ENCODE results near the gene SPIN1.

Gene SPIN1

DNA sequence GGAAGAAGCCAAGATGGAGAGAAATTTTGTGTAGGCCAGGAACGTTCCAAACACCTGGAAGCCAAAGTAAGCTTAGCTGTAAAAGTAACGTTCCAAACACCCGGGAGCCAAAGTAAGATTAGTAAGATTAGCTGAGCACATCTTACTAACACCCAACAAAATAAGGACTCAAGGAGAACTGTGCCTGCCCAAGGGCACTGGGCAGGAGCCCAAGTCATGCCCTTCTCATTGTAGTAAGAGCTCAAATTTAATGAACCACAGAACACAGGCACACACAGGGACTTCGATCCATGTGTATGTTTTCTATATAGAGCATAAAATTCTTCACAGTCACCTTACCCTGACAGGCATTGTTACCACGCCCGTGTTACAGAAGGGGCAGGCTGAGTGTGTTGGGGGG lies 110.6 kb downstream of the SPIN1 start:
- no peaks in the 10 kb centered on the region for H3K36me3 ChIP-seq (ENCODE audit: insufficient read depth, insufficient read length, low read length)
- peaks cover 7% of the 10 kb centered on the region for H3K4me1 ChIP-seq (ENCODE audit: insufficient read depth, insufficient read length)
- H3K9me3 ChIP-seq (ENCODE audit: insufficient read depth, low read length): no peaks in the 10 kb centered on the region
- no peak overlapping the region for H3K9ac ChIP-seq (ENCODE audit: insufficient read length, low read depth)
- no peak overlapping the region for H3K4me3 ChIP-seq (ENCODE audit: insufficient read length, low read depth)
- H3K27me3 ChIP-seq (ENCODE audit: insufficient read depth, insufficient read length): no peaks in the 10 kb centered on the region
- TF ChIP-seq YY1 (IDR thresholded peaks at IDR 0.05; ENCODE audit: insufficient read depth, insufficient read length) (no peak), ZNF274 (IDR thresholded peaks at IDR 0.05; ENCODE audit: low read depth, low read length) (no peak), SUZ12 (IDR thresholded peaks at IDR 0.05; ENCODE audit: extremely low read depth, insufficient read depth, insufficient read length) (no peak)
- DNase-seq (ENCODE audit: low read depth, low spot score): no peak

- H3K4me3 ChIP-seq (ENCODE audit: insufficient read length, low read depth): no peak overlapping the region
- H3K9ac ChIP-seq (ENCODE audit: insufficient read length, low read depth): no peak overlapping the region
- no peaks in the 10 kb centered on the region for H3K27me3 ChIP-seq (ENCODE audit: insufficient read depth, insufficient read length)
- TF ChIP-seq ZNF274 (IDR thresholded peaks at IDR 0.05; ENCODE audit: low read depth, low read length) (no peak), YY1 (IDR thresholded peaks at IDR 0.05; ENCODE audit: insufficient read depth, insufficient read length) (no peak), SUZ12 (IDR thresholded peaks at IDR 0.05; ENCODE audit: extremely low read depth, insufficient read depth, insufficient read length) (no peak)
- no peak for DNase-seq (ENCODE audit: low read depth, low spot score)
- no peaks in the 10 kb centered on the region for H3K9me3 ChIP-seq (ENCODE audit: insufficient read depth, low read length)
- H3K4me1 ChIP-seq (ENCODE audit: insufficient read depth, insufficient read length): peaks cover 7% of the 10 kb centered on the region
- no peaks in the 10 kb centered on the region for H3K36me3 ChIP-seq (ENCODE audit: insufficient read depth, insufficient read length, low read length)
These were observed 112.8 kb downstream of the SPIN1 start for GRCh38 chr9:88501086-88501485.

GRCh38 chr9:88502552-88503034 lies 114.3 kb downstream of the SPIN1 start:
- DNase-seq (ENCODE audit: low read depth, low spot score): no peak

DNA sequence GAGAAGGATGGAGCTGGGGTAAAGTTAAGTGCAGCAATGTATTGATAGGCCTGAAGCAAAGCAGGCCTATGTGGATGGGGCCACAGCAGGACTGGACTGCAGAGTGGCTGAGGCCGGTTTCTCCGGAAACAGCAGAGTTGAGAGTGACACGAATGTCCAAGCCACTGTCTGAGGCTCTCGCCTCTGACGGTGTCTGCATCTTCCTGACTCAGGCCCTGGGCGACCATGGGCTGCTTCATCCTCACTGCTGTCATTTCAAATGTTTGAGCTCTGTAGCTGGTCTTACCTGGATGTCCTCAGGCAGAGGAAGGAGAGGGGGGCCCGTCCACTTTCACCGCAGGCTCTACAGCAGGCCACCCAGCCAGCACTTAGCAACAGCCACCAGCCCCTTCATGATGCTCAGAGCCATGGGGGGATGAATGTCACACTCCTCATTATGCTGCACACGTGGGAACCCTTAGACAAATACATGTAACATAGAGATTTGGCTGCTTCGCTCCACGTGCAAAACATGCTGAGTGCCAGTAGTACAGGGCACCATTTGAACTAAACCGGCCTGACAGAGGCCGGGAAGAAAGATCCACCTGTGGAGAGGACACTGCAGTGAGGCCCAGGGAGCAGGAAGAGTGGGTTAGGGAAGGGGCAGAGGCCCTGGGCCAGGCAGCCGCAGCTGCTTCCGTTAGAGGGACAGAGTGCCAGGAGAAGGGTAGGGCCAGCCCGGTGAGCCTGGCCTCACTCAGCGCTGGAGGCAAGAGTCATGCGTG lies 115.0 kb downstream of the SPIN1 start:
- TF ChIP-seq YY1 (IDR thresholded peaks at IDR 0.05; ENCODE audit: insufficient read depth, insufficient read length) (no peak), SUZ12 (IDR thresholded peaks at IDR 0.05; ENCODE audit: extremely low read depth, insufficient read depth, insufficient read length) (no peak), ZNF274 (IDR thresholded peaks at IDR 0.05; ENCODE audit: low read depth, low read length) (no peak)
- Histone ChIP-seq H3K9me3 (ENCODE audit: insufficient read depth, low read length) (0 out of 2 replicates have a peak, but pooled peaks cover under 1% of the 10 kb centered on the region), H3K9ac (ENCODE audit: insufficient read length, low read depth) (no peak overlapping the region), H3K36me3 (ENCODE audit: insufficient read depth, insufficient read length, low read length) (no peaks in the 10 kb centered on the region), H3K4me1 (ENCODE audit: insufficient read depth, insufficient read length) (peaks cover 7% of the 10 kb centered on the region), H3K27me3 (ENCODE audit: insufficient read depth, insufficient read length) (no peaks in the 10 kb centered on the region), H3K4me3 (ENCODE audit: insufficient read length, low read depth) (no peak overlapping the region)
- no peak for DNase-seq (ENCODE audit: low read depth, low spot score)

More at GRCh38 chr9:88502552-88503034, 114.3 kb downstream of the SPIN1 start:
- Histone ChIP-seq H3K9ac (ENCODE audit: insufficient read length, low read depth) (peak overlapping the region; percentile 23), H3K36me3 (ENCODE audit: insufficient read depth, insufficient read length, low read length) (no peaks in the 10 kb centered on the region), H3K9me3 (ENCODE audit: insufficient read depth, low read length) (no peaks in the 10 kb centered on the region), H3K4me3 (ENCODE audit: insufficient read length, low read depth) (no peak overlapping the region), H3K27me3 (ENCODE audit: insufficient read depth, insufficient read length) (no peaks in the 10 kb centered on the region), H3K4me1 (ENCODE audit: insufficient read depth, insufficient read length) (peaks cover 7% of the 10 kb centered on the region)
- TF ChIP-seq SUZ12 (IDR thresholded peaks at IDR 0.05; ENCODE audit: extremely low read depth, insufficient read depth, insufficient read length): no peak
- no peak for TF ChIP-seq ZNF274 (IDR thresholded peaks at IDR 0.05; ENCODE audit: low read depth, low read length)
- TF ChIP-seq YY1 (IDR thresholded peaks at IDR 0.05; ENCODE audit: insufficient read depth, insufficient read length): no peak

- Histone ChIP-seq H3K4me1 (ENCODE audit: insufficient read depth, insufficient read length) (peaks cover 7% of the 10 kb centered on the region), H3K27me3 (ENCODE audit: insufficient read depth, insufficient read length) (no peaks in the 10 kb centered on the region), H3K9me3 (ENCODE audit: insufficient read depth, low read length) (peaks cover 9% of the 10 kb centered on the region; the same call in 1 of the 2 replicates), H3K4me3 (ENCODE audit: insufficient read length, low read depth) (no peak overlapping the region), H3K36me3 (ENCODE audit: insufficient read depth, insufficient read length, low read length) (no peaks in the 10 kb centered on the region), H3K9ac (ENCODE audit: insufficient read length, low read depth) (no peak overlapping the region)
- DNase-seq (ENCODE audit: low read depth, low spot score): no peak
- TF ChIP-seq YY1 (IDR thresholded peaks at IDR 0.05; ENCODE audit: insufficient read depth, insufficient read length): no peak
- no peak for TF ChIP-seq ZNF274 (IDR thresholded peaks at IDR 0.05; ENCODE audit: low read depth, low read length)
These were observed 115.9 kb downstream of the SPIN1 start for GRCh38 chr9:88503845-88504764.

DNA sequence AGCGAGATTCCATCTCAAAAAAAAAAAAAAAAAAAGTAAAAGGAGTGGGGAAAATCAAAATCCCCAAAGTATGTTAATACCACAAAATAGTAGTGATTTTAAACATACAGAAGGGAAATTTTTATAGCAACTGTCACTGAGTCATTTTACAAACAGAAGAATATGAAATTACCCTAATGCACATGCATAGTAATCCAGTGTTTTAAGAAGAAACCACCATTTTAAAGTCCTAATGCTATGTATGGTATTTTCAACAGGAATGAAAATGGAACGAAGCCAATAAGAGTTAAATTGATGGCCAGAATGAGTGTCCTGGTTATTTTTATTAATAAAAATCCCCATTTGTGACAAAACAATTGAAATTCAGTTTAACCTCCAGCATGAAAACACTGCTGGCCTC lies 120.1 kb downstream of the SPIN1 start:
- H3K4me1 ChIP-seq (ENCODE audit: insufficient read depth, insufficient read length): no peaks in the 10 kb centered on the region
- no peak overlapping the region for H3K4me3 ChIP-seq (ENCODE audit: insufficient read length, low read depth)
- no peak overlapping the region for H3K9ac ChIP-seq (ENCODE audit: insufficient read length, low read depth)
- TF ChIP-seq ZNF274 (IDR thresholded peaks at IDR 0.05; ENCODE audit: low read depth, low read length) (no peak), YY1 (IDR thresholded peaks at IDR 0.05; ENCODE audit: insufficient read depth, insufficient read length) (no peak), SUZ12 (IDR thresholded peaks at IDR 0.05; ENCODE audit: extremely low read depth, insufficient read depth, insufficient read length) (no peak)
- H3K36me3 ChIP-seq (ENCODE audit: insufficient read depth, insufficient read length, low read length): no peaks in the 10 kb centered on the region
- no peaks in the 10 kb centered on the region for H3K27me3 ChIP-seq (ENCODE audit: insufficient read depth, insufficient read length)
- H3K9me3 ChIP-seq (ENCODE audit: insufficient read depth, low read length): peaks cover 19% of the 10 kb centered on the region; the same call in 1 of the 2 replicates
- no peak for DNase-seq (ENCODE audit: low read depth, low spot score)

DNA sequence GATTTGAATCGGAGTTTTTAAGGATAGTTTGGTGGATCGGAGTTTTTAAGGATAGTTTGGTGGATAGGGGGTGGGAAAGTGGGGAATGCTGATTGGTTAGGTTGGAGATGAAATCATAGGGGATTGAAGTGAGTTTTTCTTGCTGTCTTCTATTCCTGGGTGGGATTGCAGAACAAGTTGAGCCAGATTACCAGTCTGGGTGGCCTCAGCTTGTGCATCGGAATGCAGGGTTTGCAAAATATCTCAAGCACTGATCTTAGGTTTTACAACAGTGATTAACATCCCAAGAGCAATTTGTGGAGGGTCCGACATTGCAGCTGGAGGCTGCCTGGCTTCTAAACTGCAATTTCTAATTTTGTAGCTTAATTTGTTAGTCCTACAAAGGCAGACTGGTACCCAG lies 123.7 kb downstream of the SPIN1 start:
- TF ChIP-seq ZNF274 (IDR thresholded peaks at IDR 0.05; ENCODE audit: low read depth, low read length) (no peak), SUZ12 (IDR thresholded peaks at IDR 0.05; ENCODE audit: extremely low read depth, insufficient read depth, insufficient read length) (no peak), YY1 (IDR thresholded peaks at IDR 0.05; ENCODE audit: insufficient read depth, insufficient read length) (no peak)
- H3K4me1 ChIP-seq (ENCODE audit: insufficient read depth, insufficient read length): no peaks in the 10 kb centered on the region
- no peaks in the 10 kb centered on the region for H3K36me3 ChIP-seq (ENCODE audit: insufficient read depth, insufficient read length, low read length)
- H3K4me3 ChIP-seq (ENCODE audit: insufficient read length, low read depth): no peak overlapping the region
- no peak overlapping the region for H3K9ac ChIP-seq (ENCODE audit: insufficient read length, low read depth)
- H3K27me3 ChIP-seq (ENCODE audit: insufficient read depth, insufficient read length): no peaks in the 10 kb centered on the region
- H3K9me3 ChIP-seq (ENCODE audit: insufficient read depth, low read length): peaks cover 37% of the 10 kb centered on the region
- no peak for DNase-seq (ENCODE audit: low read depth, low spot score)

Measured in NT2/D1 (cell line).